ENCODE data around the gene UQCC3.
"Not testable (repeated sequence)": the region's sequence is repeated elsewhere in the genome, so short reads cannot be mapped to it uniquely, and the experiment has no call there.

UQCC3 gene

DNA sequence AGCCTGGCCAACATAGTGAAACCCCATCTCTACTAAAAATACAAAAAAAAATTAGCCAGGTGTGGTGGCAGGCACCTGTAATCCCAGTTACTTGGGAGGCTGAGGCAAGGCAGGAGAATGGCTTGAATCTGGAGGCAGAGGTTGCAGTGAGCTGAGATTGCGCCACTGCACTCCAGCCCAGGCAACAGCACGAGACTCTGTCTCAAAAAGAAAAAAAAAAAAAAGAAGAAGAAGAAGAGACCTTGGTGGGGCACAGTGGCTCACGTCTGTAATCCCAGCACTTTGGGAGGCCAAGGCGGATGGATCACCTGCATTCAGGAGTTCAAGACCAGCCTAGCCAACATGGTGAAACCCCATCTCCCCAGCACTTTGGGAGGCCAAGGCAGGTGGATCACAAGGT is 32.4 kb downstream of the UQCC3 start:
- ATAC-seq = not testable (repeated sequence)

GRCh38 chr11:62705413-62705812 is 33.9 kb downstream of the UQCC3 start:
- no peak for ATAC-seq

DNA sequence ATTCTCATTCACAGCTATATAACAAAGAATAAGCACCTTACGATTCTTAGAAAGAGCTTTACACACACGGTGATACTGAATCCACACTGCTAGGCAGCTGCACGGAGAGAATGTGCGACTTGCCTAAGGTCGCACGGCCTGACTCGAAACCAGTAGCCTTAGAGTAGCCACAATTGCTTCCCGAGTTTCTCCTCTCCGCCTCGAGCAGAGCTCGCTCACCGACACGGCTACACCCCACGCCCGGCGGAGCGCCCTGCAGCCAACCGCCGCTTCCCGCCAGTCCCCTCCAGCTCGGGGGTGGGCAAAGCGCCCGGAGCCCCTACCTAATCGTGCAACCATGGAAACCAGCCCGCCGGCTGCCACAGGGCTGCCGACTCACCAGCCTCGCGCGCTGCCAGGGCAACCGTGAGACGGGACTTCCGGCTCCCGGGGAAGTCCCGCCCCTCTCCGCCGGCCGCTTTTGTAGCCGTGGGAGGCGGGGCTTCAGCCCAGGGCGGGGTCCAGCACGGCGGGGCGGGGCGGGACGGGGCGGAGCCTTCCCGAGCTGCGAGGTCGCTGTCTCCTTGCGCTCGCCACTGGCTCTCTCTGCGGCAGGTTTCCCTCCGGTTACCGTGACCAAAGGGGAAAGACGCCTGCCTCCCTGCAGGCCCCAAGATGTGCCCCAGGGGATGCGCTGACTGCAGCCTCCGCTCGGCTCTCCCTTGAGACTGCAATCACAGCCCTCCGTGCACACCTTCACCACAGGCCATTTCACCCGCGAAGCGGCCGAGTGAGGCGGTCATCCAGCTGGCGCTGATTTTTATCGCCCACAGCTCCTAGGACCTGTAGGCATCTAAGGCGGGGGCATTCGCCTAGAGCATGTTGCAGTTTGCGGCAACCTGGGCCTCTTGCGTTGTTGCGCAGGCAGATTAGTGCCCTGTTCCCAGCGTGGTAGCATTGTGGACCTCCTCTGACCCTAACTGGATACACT is 34.7 kb downstream of the UQCC3 start:
- peak; percentile 68 to 71 for ATAC-seq

GRCh38 chr11:62706850-62707247 is 35.4 kb downstream of the UQCC3 start:
- ATAC-seq = no peak

DNA sequence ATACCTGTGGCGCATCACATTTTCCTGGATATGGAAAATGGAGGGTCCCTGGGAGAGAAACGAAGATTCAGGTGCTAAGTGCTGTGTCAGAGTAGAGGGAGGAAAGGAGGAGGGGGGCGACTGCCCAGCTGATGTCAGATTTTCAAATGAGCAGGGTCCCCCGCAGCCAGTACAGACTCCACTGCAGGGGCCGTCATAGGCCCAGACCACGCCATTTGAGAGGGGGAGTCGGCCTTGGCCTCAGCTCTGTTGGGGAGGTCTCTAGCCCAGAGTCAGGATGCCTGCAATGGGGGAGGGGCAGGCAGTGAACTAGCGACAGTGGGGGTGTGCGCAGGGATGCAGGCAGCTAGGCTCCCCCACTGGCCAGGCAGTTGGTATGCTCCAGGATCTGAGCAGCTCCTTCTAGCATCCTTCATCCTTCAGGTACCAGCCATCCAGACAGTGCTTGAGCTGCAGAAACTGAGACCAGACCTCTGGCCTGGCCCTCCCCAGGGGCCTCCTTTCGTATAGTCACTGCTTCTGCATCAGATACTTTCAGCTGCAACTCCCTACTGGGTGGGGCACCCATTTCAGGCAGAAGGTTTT is 35.9 kb downstream of the UQCC3 start, which contains the start of the genes BSCL2 and GNG3:
Gene BSCL2, minus strand, starts transcription at position 148 of the 585 bp plus-strand sequence. CDS start 229 bp downstream, outside the sequence.
Gene GNG3, plus strand, starts transcription at position 400 of the 585 bp plus-strand sequence. CDS start 620 bp downstream, outside the sequence.
- ATAC-seq = no peak

DNA sequence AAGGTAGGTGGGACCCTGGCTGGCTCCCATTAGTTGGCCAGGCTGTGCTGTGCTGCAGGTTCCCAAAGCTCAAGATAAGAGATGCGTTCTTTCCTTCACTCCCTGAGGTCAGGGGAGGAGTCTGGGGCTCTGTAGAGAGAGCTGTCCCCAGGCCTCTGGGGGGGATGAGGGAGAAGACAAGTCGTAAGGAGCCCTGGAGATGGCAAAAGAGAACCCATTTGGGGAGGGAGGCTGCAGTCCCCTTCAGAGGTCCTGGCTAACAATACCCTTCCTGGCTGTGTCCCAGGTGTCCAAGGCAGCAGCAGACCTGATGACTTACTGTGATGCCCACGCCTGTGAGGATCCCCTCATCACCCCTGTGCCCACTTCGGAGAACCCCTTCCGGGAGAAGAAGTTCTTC is 36.9 kb downstream of the UQCC3 start:
- ATAC-seq = no peak

DNA sequence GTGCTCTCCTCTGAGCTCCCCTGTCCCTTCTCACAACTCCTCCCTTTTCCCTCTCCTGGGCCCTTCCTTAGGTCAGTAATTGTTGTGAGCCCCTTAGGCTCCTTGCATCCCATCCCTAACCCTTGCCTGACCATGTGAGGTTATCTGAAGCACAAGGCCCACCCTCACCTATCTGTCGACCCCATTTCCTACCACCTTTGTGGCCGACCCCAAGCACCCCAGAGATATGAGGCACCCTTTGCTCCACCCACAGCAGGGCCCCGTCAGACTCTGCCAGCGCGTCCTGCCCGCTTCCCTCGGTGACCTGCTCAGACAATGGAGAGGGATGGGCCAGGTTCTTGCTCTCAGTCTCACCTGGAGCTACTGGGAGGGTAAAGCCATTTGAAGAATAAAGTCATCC is 37.3 kb downstream of the UQCC3 start:
- peak; percentile 12 to 14 for ATAC-seq

DNA sequence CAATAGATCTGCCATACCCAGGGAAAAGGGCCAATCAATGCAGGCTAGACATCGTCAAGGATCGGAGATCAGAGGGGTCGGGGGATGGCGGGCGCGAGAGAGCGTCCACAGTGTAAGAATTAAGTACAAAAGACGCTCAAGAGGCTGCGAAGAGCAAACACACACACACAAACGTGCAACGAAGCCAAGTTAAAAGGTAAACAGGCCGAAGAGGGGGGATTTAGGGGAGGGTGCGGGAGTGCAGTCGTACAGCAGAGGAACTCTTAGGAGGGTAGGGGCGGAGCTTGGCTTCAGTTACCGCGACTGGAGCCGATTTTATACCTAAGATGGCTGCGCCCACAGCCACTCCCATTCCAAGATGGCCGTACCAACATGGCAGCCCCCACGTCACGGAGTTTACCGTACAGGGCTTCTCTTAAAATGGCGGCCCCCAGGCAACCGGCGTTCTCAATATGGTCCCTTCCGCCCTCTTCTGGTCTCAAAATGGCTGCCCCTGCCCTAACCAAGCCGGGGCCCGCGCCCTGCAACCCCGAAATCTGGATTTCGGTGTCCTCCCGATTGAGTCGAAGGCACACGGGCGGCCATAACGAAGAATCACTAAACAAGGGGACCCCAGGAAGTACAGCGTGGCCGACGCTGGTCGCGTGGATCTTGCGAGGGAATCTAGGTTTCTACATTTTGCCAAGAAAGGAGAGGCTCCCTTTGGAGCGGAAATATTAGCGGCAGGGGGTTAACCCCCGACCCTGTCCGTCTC is 38.0 kb downstream of the UQCC3 start:
- peak; percentile 84 for ATAC-seq

GRCh38 chr11:62710001-62710345 is 38.5 kb downstream of the UQCC3 start:
- ATAC-seq = no peak

DNA sequence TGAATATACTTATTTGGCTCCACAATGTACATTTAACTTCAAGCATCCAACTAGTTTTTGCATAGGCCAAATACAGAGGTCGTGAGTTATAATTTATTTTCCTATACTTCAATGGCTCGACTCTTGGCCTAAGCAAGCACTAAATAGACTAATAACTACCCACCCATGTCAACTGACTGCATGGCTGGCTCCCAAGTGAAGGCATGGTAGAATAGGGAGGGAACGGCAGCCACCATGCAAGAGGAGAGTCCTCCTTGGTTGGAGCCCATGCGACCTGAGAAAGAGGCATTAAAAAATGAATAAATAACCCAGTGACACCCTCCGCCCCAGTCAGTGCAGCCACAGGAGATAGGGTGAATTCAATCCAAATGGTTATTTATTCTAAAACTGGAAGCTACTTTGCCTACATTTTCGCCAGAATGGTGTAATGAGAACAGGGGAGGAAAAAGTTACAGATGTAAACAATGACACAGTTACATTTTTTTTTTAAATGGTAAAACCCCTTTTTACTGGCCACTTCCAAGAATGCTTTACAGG is 40.9 kb downstream of the UQCC3 start:
- no peak for ATAC-seq

DNA sequence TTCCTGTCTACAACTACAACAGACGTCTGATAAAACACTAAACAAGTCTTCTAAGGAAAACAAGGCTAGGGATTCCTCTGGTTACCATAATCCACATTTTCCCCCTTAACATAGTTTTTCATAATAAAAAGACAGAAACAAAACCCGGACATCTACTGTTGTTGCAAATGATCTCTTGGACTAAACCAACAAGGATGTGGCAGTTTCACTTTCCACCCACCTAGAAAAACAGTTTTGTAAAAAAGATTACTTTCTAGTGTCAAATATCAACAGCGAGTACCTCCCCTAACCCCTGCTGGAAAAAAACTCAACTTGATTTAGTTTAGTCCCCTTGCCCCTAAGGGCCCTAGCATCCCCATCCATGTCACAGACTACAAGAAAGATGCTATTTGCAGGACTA is 41.4 kb downstream of the UQCC3 start:
- ATAC-seq = no peak

- ATAC-seq = no peak
These were observed 41.9 kb downstream of the UQCC3 start for GRCh38 chr11:62713343-62713742.

DNA sequence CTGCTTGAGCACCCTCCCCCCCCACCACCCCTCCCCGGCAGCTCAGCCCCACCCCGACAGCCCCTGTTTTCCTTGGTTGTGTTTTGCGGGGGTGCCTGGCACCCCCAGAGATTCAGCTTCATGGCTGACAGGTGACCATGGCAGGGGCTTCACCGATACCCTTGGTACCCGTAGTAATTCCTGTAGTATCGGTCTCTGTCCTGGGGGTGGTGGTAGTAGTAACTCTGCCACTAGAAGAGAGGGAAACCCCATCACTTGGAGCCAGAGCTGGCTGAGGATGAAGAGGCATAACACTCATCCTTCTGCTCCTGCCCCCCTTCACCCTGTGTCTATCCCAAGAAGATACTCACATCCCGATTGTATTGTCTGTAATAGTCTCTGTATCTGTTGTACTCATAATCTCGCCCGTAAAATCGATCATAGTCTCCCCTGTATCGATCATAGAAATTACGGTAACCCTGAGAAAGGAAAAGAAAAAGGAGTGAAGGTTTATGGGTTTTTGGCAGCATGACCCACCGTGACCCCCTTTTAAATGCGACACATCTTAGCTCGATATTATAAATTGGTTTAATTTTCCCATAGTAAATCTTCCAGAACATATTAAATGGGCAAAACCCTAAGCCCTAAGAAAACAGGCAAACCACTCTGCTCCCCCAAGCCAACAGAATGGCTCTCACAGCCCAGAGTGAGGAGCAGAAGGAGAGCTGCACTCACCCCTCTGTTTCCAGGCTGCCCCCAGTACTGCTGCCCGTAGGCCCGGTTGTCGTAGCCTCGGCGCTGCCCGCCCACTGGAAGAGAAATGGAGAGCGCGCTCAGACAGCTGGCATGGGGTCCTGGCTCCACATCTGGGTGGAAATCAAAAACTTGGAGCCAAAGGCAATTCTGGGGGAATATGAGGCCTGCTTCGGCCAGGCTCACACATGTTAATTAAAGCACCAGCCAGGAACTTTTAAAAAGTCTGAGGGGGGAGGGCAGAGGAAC is 44.0 kb downstream of the UQCC3 start:
- no peak for ATAC-seq

DNA sequence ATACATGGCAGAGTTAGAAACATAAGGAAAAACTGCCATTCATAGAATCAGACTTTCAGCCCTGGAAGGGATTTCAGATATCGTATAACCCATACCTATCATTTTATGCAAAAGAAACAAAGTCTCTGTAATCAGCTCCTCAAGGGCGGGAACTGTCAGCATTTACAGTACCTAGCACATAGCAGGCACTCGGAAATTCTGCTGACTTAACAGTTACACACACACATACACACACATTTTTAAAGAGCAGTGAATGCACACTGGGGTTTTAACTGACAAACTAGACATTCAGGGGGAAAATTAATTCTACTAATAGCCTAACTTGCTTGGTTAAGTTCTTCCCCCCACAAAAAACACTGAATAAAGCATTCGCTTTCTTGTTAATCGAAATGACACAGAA is 44.7 kb downstream of the UQCC3 start:
- no peak for ATAC-seq

- no peak for ATAC-seq
These were observed 45.3 kb downstream of the UQCC3 start for GRCh38 chr11:62716816-62717215.

- ATAC-seq = peak; percentile 41 to 51
These were observed 48.0 kb downstream of the UQCC3 start for GRCh38 chr11:62719302-62719978.

DNA sequence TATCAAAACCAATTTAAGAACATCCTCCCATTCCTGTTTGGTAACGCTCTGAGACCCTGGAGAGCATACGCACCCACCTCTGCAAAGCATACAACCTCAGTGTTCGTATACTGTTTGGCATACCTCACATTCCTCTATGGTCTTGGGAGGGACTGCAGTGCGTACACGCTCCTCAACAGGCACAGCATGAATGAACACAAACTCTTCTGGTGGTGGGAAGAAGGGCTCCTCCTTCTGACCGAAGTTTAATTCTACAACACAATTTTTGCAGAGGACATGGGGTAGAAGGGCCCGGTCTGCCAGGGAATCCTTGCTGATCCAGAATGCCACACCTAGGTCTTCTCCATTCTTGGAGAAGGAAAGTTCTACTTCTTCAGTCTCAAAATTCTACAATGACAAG is 50.5 kb downstream of the UQCC3 start:
- no peak for ATAC-seq

All from activated CD4-positive, CD25-positive, alpha-beta regulatory T cell treated with anti-CD3 and anti-CD28 coated beads, Interleukin-2, amount 50 U/mL, for 24 hours (primary cell).